SK-N-MC (cell line): ENCODE results near the gene TMEM121B.

Source experiments
- EZH2 ChIP-seq: fragments of 200-600 bp; sonication (generic); IDR thresholded peaks from one replicate; pipeline ENCODE4 v1.6.1; 2017; ENCODE audit warnings: antibody characterized with exemption
- FOXP2 ChIP-seq: optimal IDR thresholded peaks from 2 replicates; pipeline ENCODE3; 2011; ENCODE audit warnings: mild to moderate bottlenecking, moderate library complexity; ENCODE audit not compliant: insufficient read depth; ENCODE audit errors: extremely low read length, control extremely low read depth
- POLR2AphosphoS5 ChIP-seq: IDR thresholded peaks from 2 replicates; pipeline ENCODE4 v1.6.1; 2012; ENCODE audit warnings: mild to moderate bottlenecking, low read depth, low read length, borderline replicate concordance

DNA sequence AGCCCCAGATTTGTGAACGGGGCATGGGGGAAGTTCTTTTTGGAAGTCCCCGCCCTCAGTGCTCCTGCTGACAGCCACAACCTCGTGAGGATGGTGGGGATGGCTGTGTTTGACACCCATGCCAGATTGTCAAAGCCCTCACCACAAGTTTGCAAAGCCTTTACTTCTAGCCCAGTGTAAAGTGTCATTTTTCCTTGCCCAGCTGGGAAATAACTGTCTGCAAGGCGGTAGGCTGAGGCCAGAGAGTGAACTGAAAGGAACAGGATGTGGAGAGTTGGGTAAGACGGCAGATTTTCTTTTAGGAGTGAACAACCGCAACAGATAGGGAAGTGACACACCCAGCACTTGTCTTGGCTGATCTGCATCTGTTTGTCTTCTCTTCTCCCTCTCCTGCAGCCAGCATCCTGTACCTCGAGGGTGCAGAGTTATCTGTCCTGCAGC lies 22.8 kb downstream of the TMEM121B start:
- TF ChIP-seq EZH2 (no peak), POLR2AphosphoS5 (no peak), FOXP2 (no peak)
